ENCODE measurements around the gene PLEKHA5. TPM values are rescaled to one million over a fixed set of nuclear protein-coding genes. Genes with fewer than 3 reads are reported as not detected.

PLEKHA5 gene
- total RNA-seq, 1 donor from 2014 or later: 232 TPM

- Mint-ChIP-seq H3K4me3 (ENCODE audit: low read depth) (no peak overlapping the region), H3K36me3 (ENCODE audit: insufficient read depth) (no peaks in the 10 kb centered on the region), H3K27me3 (no peaks in the 10 kb centered on the region), H3K4me1 (ENCODE audit: low read depth) (peaks cover 9% of the 10 kb centered on the region), H3K9me3 (ENCODE audit: low read depth) (no peaks in the 10 kb centered on the region), H3K27ac (no peak overlapping the region)
- no peak for TF ChIP-seq CTCF (IDR thresholded peaks at IDR 0.05; ENCODE audit: unreplicated experiment)
- DNase-seq (ENCODE audit: low spot score, unreplicated experiment): no peak
Observed at GRCh38 chr12:19119440-19119839, 10.1 kb upstream of the PLEKHA5 start.

DNA sequence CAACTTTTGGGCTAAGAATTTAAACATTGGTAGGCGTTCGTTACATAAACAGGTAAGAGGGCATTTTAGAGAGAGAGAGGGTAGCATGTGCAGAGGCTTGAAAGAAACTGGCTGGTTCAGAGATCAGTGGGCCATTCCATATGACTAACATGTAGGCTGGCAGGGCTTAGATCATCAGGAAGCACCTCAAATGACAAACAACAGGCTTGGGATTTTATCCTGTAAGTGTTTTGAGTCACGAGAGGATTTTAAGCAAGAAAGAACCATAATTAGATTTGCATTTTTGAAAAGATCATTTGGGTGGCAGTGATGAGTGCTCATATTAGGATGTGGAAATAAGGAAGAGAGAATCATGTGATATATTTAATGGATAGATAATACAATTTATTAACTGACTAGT lies 8.7 kb upstream of the PLEKHA5 start:
- Mint-ChIP-seq H3K4me3 (ENCODE audit: low read depth) (no peak overlapping the region), H3K4me1 (ENCODE audit: low read depth) (peaks cover 8% of the 10 kb centered on the region), H3K27ac (no peak overlapping the region), H3K27me3 (no peaks in the 10 kb centered on the region), H3K36me3 (ENCODE audit: insufficient read depth) (peaks cover 2% of the 10 kb centered on the region), H3K9me3 (ENCODE audit: low read depth) (peaks cover 5% of the 10 kb centered on the region)
- TF ChIP-seq CTCF (IDR thresholded peaks at IDR 0.05; ENCODE audit: unreplicated experiment): no peak
- DNase-seq (ENCODE audit: low spot score, unreplicated experiment): no peak

DNA sequence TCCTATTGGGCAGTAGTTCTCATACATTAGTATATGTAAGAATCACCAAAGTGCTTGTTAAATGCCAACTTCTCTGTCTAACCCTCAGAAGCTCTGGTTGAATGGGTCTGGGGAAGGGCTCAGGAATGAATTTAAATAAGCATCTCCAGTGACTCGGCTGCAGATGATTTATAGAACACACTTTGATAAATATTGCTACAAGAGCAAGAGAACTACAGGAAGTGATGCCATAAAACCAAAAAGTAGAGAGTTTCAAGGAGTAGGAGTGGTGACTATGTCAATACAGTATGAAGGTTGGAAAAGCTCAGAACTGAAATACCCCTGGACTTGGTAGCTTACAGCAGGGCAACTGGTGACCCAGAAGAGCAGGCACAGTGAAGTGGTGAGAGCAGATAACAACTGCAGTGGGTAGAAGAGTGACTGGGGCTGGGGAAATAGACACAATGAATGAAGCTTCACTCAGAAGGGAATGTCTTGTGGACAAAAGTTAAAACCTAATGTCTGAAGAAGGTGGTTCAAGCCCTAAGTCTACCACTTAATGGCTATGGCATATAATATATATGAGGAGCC lies 8.0 kb upstream of the PLEKHA5 start:
- Mint-ChIP-seq H3K27ac (no peak overlapping the region), H3K4me1 (ENCODE audit: low read depth) (peaks cover 8% of the 10 kb centered on the region), H3K4me3 (ENCODE audit: low read depth) (no peak overlapping the region), H3K36me3 (ENCODE audit: insufficient read depth) (peaks cover 3% of the 10 kb centered on the region), H3K9me3 (ENCODE audit: low read depth) (peaks cover 5% of the 10 kb centered on the region), H3K27me3 (no peaks in the 10 kb centered on the region)
- no peak for TF ChIP-seq CTCF (IDR thresholded peaks at IDR 0.05; ENCODE audit: unreplicated experiment)
- no peak for DNase-seq (ENCODE audit: low spot score, unreplicated experiment)

GRCh38 chr12:19125325-19125724 lies 4.2 kb upstream of the PLEKHA5 start:
- peaks cover 22% of the 10 kb centered on the region for H3K9me3 Mint-ChIP-seq (ENCODE audit: low read depth)
- peaks cover 16% of the 10 kb centered on the region for H3K36me3 Mint-ChIP-seq (ENCODE audit: insufficient read depth)
- DNase-seq (ENCODE audit: low spot score, unreplicated experiment): no peak
- H3K27ac Mint-ChIP-seq: no peak overlapping the region
- H3K4me1 Mint-ChIP-seq (ENCODE audit: low read depth): peaks cover 6% of the 10 kb centered on the region
- TF ChIP-seq CTCF (IDR thresholded peaks at IDR 0.05; ENCODE audit: unreplicated experiment): no peak
- no peak overlapping the region for H3K4me3 Mint-ChIP-seq (ENCODE audit: low read depth)
- H3K27me3 Mint-ChIP-seq: no peaks in the 10 kb centered on the region

GRCh38 chr12:19127270-19127669 lies 2.3 kb upstream of the PLEKHA5 start:
- H3K27ac Mint-ChIP-seq: no peak overlapping the region
- DNase-seq (ENCODE audit: low spot score, unreplicated experiment): no peak
- peaks cover 17% of the 10 kb centered on the region for H3K36me3 Mint-ChIP-seq (ENCODE audit: insufficient read depth)
- H3K4me1 Mint-ChIP-seq (ENCODE audit: low read depth): peaks cover 17% of the 10 kb centered on the region
- H3K27me3 Mint-ChIP-seq: no peaks in the 10 kb centered on the region
- TF ChIP-seq CTCF (IDR thresholded peaks at IDR 0.05; ENCODE audit: unreplicated experiment): no peak
- H3K9me3 Mint-ChIP-seq (ENCODE audit: low read depth): peaks cover 22% of the 10 kb centered on the region
- no peak overlapping the region for H3K4me3 Mint-ChIP-seq (ENCODE audit: low read depth)
